Ishikawa (cell line): ENCODE measurements around the gene PAPOLG.
A peak's percentile ranks its signal among the peaks of the same experiment; 100 is the strongest.

ENCODE experiments used
- CREB1 ChIP-seq: IDR thresholded peaks from 2 replicates; pipeline ENCODE4 v1.6.1; 2012; ENCODE audit warnings: low read depth
- EP300 ChIP-seq: IDR thresholded peaks from 2 replicates; pipeline ENCODE4 v1.6.1; 2012; ENCODE audit warnings: borderline replicate concordance
- FOXM1 ChIP-seq: IDR thresholded peaks from 2 replicates; pipeline ENCODE4 v1.6.1; 2012; ENCODE audit warnings: low read depth, borderline replicate concordance
- MAX ChIP-seq: IDR thresholded peaks from 2 replicates; pipeline ENCODE4 v1.6.1; 2012
- NFIC ChIP-seq: IDR thresholded peaks from 2 replicates; pipeline ENCODE4 v1.6.1; 2012
- RAD21 ChIP-seq: IDR thresholded peaks from 2 replicates; pipeline ENCODE4 v1.6.1; 2012; ENCODE audit warnings: low read depth
- REST ChIP-seq: IDR thresholded peaks from 2 replicates; pipeline ENCODE4 v1.6.1; 2012; ENCODE audit warnings: low read depth, mild to moderate bottlenecking
- TAF1 ChIP-seq: IDR thresholded peaks from 2 replicates; pipeline ENCODE4 v1.6.1; 2012; ENCODE audit warnings: low read depth, mild to moderate bottlenecking
- TCF12 ChIP-seq: IDR thresholded peaks from 2 replicates; pipeline ENCODE4 v1.6.1; 2012; ENCODE audit warnings: low read depth
- TEAD4 ChIP-seq: IDR thresholded peaks from 2 replicates; pipeline ENCODE4 v1.6.1; 2012
- USF1 ChIP-seq: IDR thresholded peaks from 2 replicates; pipeline ENCODE4 v1.6.1; 2012
- YY1 ChIP-seq: IDR thresholded peaks from 2 replicates; pipeline ENCODE4 v1.6.1; 2012; ENCODE audit warnings: low read depth
- ZBTB7A ChIP-seq: IDR thresholded peaks from 2 replicates; pipeline ENCODE4 v1.6.1; 2012; ENCODE audit warnings: low read depth

Gene PAPOLG

GRCh38 chr2:60794271-60794863, 38.3 kb downstream of the PAPOLG start:
- TF ChIP-seq TEAD4 = no peak
- no peak for TF ChIP-seq FOXM1
- TF ChIP-seq USF1 = no peak
- peak; percentile 46 for TF ChIP-seq RAD21

GRCh38 chr2:60796573-60797509, 40.8 kb downstream of the PAPOLG start:
- TF ChIP-seq TCF12 (no peak), YY1 (no peak), ZBTB7A (no peak), FOXM1 (no peak), REST (no peak), MAX (no peak), EP300 (no peak), USF1 (no peak), TAF1 (no peak), CREB1 (no peak)

- TF ChIP-seq REST = no peak
- TF ChIP-seq FOXM1 = no peak
- TF ChIP-seq MAX = no peak
- TF ChIP-seq USF1 = no peak
- no peak for TF ChIP-seq CREB1
Observed at GRCh38 chr2:60804473-60804872, 48.4 kb downstream of the PAPOLG start.

GRCh38 chr2:60806595-60806987, 50.5 kb downstream of the PAPOLG start:
- no peak for TF ChIP-seq NFIC

GRCh38 chr2:60806988-60807681, 51.1 kb downstream of the PAPOLG start:
- TF ChIP-seq MAX (no peak), USF1 (no peak), TEAD4 (no peak), NFIC (no peak), EP300 (no peak)
